ENCODE data around the gene VOPP1. TPM values are rescaled to one million over a fixed set of nuclear protein-coding genes. Genes with fewer than 3 reads are reported as not detected.

Gene VOPP1
- total and polyA plus RNA-seq, 9 of the 15 experiments (the other 6 are each of a cell fraction or from before 2014, with no cell fraction given) = 8.2 to 45.8 (median 31.2) TPM

DNA sequence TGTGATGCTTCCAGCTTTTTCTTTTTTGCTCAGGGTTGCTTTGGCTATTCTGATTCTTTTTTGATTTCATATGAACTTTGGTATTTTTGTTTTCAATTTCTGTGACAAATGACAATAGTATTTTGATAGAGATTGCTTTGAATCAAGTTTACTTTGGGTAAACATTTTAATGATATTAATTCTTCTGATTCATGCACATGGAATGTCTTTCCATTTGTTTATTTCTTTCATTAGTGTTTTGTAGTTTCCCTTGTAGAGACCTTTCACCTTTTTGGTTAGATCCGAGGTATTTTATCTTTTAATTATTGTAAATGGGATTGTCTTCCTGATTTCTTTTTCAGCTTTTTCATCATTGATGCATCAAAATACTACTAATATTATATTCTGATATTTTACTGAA is 114.0 kb downstream of the VOPP1 start:
- H3K79me2 ChIP-seq (ENCODE audit: control insufficient read depth, insufficient read depth, low read length) = no peaks in the 10 kb centered on the region
- ATAC-seq (no peak), DNase-seq (ENCODE audit: extremely low read depth in 1 of 4, low spot score in 3 of 4) (no peak), FAIRE-seq (no peak)
- WGBS (ENCODE audit: insufficient coverage, low coverage, missing lambda C conversion rate) = 40% methylated on average over 1 of the region's 1 CpG
- in situ Hi-C loops (cut with MboI) (loop anchor here (10.0 kb wide), 1 partner anchor 1004 kb away; no protein-coding TSS in a partner anchor), intact Hi-C loops (cut with micrococcal nuclease) (no loop called here)
- H3K9me3 ChIP-seq (replicated peaks; ENCODE audit: control insufficient read depth, insufficient read depth, low read depth, low read length) = no peaks in the 10 kb centered on the region; the same call in 1 of the 2 replicates
- no peaks in the 10 kb centered on the region for H4K20me1 ChIP-seq (replicated peaks; ENCODE audit: control insufficient read depth, insufficient read depth, low read length)
- H3K4me3 ChIP-seq = no peak overlapping the region
- no peaks in the 10 kb centered on the region for H3K9me1 ChIP-seq (ENCODE audit: control insufficient read depth, insufficient read depth, low read length)
- no peak overlapping the region for H3K9ac ChIP-seq (ENCODE audit: insufficient read depth in 1 of 2, low read depth in 2 of 2, low read length in 2 of 2)
- H3K4me2 ChIP-seq (ENCODE audit: insufficient read depth, low read length) = no peak overlapping the region
- no peaks in the 10 kb centered on the region for H3K36me3 ChIP-seq (ENCODE audit: control insufficient read depth, insufficient read depth, low read length)
- no peak overlapping the region for H3K27ac ChIP-seq (ENCODE audit: extremely low read depth, low read depth, low read length)
- ChIA-PET POLR2A (no interaction called here), CTCF (ENCODE audit: low intra/inter-chr PET ratio) (no interaction called here)
- no TSS peak for BruUV-seq (replicated peaks)
- H3K27me3 ChIP-seq (ENCODE audit: control insufficient read depth in 2 of 2, insufficient read depth in 2 of 2, low read length in 2 of 2) = no peaks in the 10 kb centered on the region
- H3K4me1 ChIP-seq (replicated peaks in 1 of 2; ENCODE audit: control insufficient read depth in 2 of 2, insufficient read depth in 2 of 2, low read length in 2 of 2) = no peaks in the 10 kb centered on the region
- TF ChIP-seq HDGF (IDR thresholded peaks at IDR 0.05) = no peak
- TF ChIP-seq, protein P1, sequence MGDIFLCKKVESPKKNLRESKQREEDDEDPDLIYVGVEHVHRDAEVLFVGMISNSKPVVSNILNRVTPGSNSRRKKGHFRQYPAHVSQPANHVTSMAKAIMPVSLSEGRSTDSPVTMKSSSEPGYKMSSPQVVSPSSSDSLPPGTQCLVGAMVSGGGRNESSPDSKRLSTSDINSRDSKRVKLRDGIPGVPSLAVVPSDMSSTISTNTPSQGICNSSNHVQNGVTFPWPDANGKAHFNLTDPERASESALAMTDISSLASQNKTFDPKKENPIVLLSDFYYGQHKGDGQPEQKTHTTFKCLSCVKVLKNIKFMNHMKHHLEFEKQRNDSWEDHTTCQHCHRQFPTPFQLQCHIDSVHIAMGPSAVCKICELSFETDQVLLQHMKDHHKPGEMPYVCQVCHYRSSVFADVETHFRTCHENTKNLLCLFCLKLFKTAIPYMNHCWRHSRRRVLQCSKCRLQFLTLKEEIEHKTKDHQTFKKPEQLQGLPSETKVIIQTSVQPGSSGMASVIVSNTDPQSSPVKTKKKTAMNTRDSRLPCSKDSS (IDR thresholded peaks at IDR 0.05; ENCODE audit: low read depth, partially characterized antibody) = no peak
- TF ChIP-seq, protein P2, sequence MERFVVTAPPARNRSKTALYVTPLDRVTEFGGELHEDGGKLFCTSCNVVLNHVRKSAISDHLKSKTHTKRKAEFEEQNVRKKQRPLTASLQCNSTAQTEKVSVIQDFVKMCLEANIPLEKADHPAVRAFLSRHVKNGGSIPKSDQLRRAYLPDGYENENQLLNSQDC (CRISPR knock-in tag; IDR thresholded peaks at IDR 0.05) = no peak
- no peak for TF ChIP-seq POLR2AphosphoS5 (IDR thresholded peaks at IDR 0.05; ENCODE audit: control insufficient read depth, insufficient read depth, low read depth, low read length)
- no peak for TF ChIP-seq DPF2 (IDR thresholded peaks at IDR 0.05)
- TF ChIP-seq ZNF77 (CRISPR knock-in tag; IDR thresholded peaks at IDR 0.05) = no peak
- TF ChIP-seq ZBTB26 (CRISPR knock-in tag; IDR thresholded peaks at IDR 0.05) = no peak
- no peak for TF ChIP-seq RBM15 (IDR thresholded peaks at IDR 0.05; ENCODE audit: insufficient read depth, low read length)
- no peak for TF ChIP-seq ZHX1 (conservative IDR thresholded peaks at IDR 0.05; ENCODE audit: low read length)
- TF ChIP-seq, protein P3, sequence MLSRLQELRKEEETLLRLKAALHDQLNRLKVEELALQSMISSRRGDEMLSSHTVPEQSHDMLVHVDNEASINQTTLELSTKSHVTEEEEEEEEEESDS (CRISPR knock-in tag; IDR thresholded peaks at IDR 0.05) = no peak
- H2AFZ ChIP-seq (ENCODE audit: low read depth, low read length) = no peak overlapping the region
